Lower lobe of right lung (tissue), 2 donors: ENCODE data around the gene KCNN1. TPM values are rescaled to one million over a fixed set of nuclear protein-coding genes. Genes with fewer than 3 reads are reported as not detected.

Experiments used
- ATAC-seq, 2 donors: fragments of 200-7000 bp; cut with Tn5 transposase; one replicate each; pipeline ENCODE4 v1.9.1; 2020 to 2022; ENCODE audit warnings: mild to moderate bottlenecking in 2 of 2, moderate library complexity in 2 of 2
- DNase-seq: peaks from one replicate; pipeline ENCODE4 v3.0.0-alpha.2; 2020
- H3K27ac ChIP-seq: fragments of 200-600 bp; one replicate; pipeline ENCODE4 v1.8.0; 2022
- H3K27me3 ChIP-seq: fragments of 200-600 bp; one replicate; pipeline ENCODE4 v1.8.0; 2022; ENCODE audit warnings: low read depth
- H3K36me3 ChIP-seq: fragments of 200-600 bp; one replicate; pipeline ENCODE4 v1.8.0; 2022; ENCODE audit warnings: mild to moderate bottlenecking
- H3K4me1 ChIP-seq: fragments of 200-600 bp; one replicate; pipeline ENCODE4 v1.8.0; 2022
- H3K4me3 ChIP-seq: fragments of 200-600 bp; one replicate; pipeline ENCODE4 v1.8.0; 2022; ENCODE audit warnings: mild to moderate bottlenecking
- H3K9me3 ChIP-seq: fragments of 200-600 bp; one replicate; pipeline ENCODE4 v1.8.0; 2022
- CTCF ChIP-seq: fragments of 200-600 bp; IDR thresholded peaks from one replicate; pipeline ENCODE4 v1.8.0; 2022; ENCODE audit warnings: antibody characterized with exemption, mild to moderate bottlenecking
- intact Hi-C: fragments of 100-400 bp; cut with DNase I; formaldehyde crosslinking; loops from one replicate; pipeline ENCODE4 v1.11.0; 2022
- total RNA-seq: library from RNA; stranded (reverse); fragmentation: NEBNext Ultra II Directional; extraction: Animal tissue kit (Norgen Biotek cat#: 25700); gene quantifications from one replicate; pipeline ENCODE4 v1.2.1, GENCODE V29; 2021
- donor health status: DM: no; HTN: yes; CAD: no; lungs with severe emphysema.

The KCNN1 gene
- total RNA-seq, 1 donor from 2014 or later, result not detected

GRCh38 chr19:17965370-17966128 is 1.4 kb upstream of the KCNN1 start:
- Histone ChIP-seq H3K27me3 (peaks cover 36% of the 10 kb centered on the region), H3K36me3 (no peaks in the 10 kb centered on the region), H3K9me3 (no peaks in the 10 kb centered on the region), H3K4me1 (no peaks in the 10 kb centered on the region), H3K27ac (no peak overlapping the region), H3K4me3 (no peak overlapping the region)
- no peak for TF ChIP-seq CTCF
- intact Hi-C loops, result no loop called here
- DNase-seq, result no peak
- ATAC-seq, result no peak

GRCh38 chr19:17966129-17966483 is 801 bp upstream of the KCNN1 start:
- no peak for DNase-seq
- no peaks in the 10 kb centered on the region for H3K9me3 ChIP-seq
- no peaks in the 10 kb centered on the region for H3K36me3 ChIP-seq
- no peak for TF ChIP-seq CTCF
- H3K27me3 ChIP-seq, result peaks cover 36% of the 10 kb centered on the region
- H3K4me1 ChIP-seq, result no peaks in the 10 kb centered on the region
- H3K4me3 ChIP-seq, result no peak overlapping the region
- intact Hi-C loops, result no loop called here
- H3K27ac ChIP-seq, result no peak overlapping the region
- no peak for ATAC-seq

GRCh38 chr19:17967257-17968051 is 547 bp downstream of the KCNN1 start:
- DNase-seq, result no peak
- TF ChIP-seq CTCF, result no peak
- ATAC-seq, result no peak
- peaks cover 36% of the 10 kb centered on the region for H3K27me3 ChIP-seq
- H3K9me3 ChIP-seq, result no peaks in the 10 kb centered on the region
- intact Hi-C loops, result no loop called here
- no peak overlapping the region for H3K4me3 ChIP-seq
- no peaks in the 10 kb centered on the region for H3K4me1 ChIP-seq
- no peaks in the 10 kb centered on the region for H3K36me3 ChIP-seq
- no peak overlapping the region for H3K27ac ChIP-seq

GRCh38 chr19:17968362-17968761 is 1.5 kb downstream of the KCNN1 start:
- intact Hi-C loops, result no loop called here
- DNase-seq, result no peak
- no peaks in the 10 kb centered on the region for H3K36me3 ChIP-seq
- H3K27me3 ChIP-seq, result peaks cover 36% of the 10 kb centered on the region
- ATAC-seq, result no peak
- H3K9me3 ChIP-seq, result no peaks in the 10 kb centered on the region
- no peak for TF ChIP-seq CTCF
- no peak overlapping the region for H3K27ac ChIP-seq
- no peaks in the 10 kb centered on the region for H3K4me1 ChIP-seq
- no peak overlapping the region for H3K4me3 ChIP-seq

GRCh38 chr19:17969096-17969792 is 2.3 kb downstream of the KCNN1 start:
- intact Hi-C loops, result no loop called here

More at GRCh38 chr19:17969096-17969792, 2.3 kb downstream of the KCNN1 start:
- DNase-seq (no peak), ATAC-seq (no peak)
- Histone ChIP-seq H3K27ac (no peak overlapping the region), H3K4me3 (no peak overlapping the region), H3K4me1 (no peaks in the 10 kb centered on the region), H3K27me3 (peaks cover 30% of the 10 kb centered on the region), H3K9me3 (no peaks in the 10 kb centered on the region), H3K36me3 (no peaks in the 10 kb centered on the region)
- TF ChIP-seq CTCF, result no peak
